Measurements from ENCODE around the gene CGREF1. TPM values are rescaled to one million over a fixed set of nuclear protein-coding genes. Genes with fewer than 3 reads are reported as not detected.

Gene CGREF1
- total RNA-seq, 4 donors from 2014 or later, result 2.6 to 6.1 (median 3.9) TPM

DNA sequence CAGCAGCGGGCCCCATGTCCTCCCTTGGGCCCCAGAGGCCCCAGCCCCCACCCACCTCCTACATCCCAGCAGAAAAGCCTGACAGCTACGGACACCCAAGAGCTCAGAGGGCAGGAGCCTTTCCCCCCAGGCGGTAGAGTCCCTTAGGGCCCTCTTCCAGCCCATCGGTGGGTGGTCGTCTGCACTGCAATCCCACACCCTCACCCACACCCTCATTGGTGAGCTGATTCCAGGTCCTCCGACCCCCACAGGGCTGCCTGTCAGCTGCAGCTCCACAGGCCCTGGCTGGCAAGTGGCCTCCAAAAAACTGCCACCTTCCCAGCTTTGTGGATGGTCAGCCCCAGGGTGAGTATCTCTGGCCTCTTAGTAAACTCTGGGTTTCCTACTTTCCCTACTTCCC is 40.3 kb upstream of the CGREF1 start:
- Histone ChIP-seq H3K36me3 (no peaks in the 10 kb centered on the region), H3K27me3 (no peaks in the 10 kb centered on the region), H3K4me1 (no peaks in the 10 kb centered on the region), H3K9me3 (no peaks in the 10 kb centered on the region), H3K4me3 (no peak overlapping the region), H3K27ac (no peak overlapping the region)
- intact Hi-C loops (cut with DNase I), result no loop called here
- 67 to 100% methylated on average over 1 to 3 of the region's 6 CpGs for WGBS, 2 donors
- TF ChIP-seq, protein P1, sequence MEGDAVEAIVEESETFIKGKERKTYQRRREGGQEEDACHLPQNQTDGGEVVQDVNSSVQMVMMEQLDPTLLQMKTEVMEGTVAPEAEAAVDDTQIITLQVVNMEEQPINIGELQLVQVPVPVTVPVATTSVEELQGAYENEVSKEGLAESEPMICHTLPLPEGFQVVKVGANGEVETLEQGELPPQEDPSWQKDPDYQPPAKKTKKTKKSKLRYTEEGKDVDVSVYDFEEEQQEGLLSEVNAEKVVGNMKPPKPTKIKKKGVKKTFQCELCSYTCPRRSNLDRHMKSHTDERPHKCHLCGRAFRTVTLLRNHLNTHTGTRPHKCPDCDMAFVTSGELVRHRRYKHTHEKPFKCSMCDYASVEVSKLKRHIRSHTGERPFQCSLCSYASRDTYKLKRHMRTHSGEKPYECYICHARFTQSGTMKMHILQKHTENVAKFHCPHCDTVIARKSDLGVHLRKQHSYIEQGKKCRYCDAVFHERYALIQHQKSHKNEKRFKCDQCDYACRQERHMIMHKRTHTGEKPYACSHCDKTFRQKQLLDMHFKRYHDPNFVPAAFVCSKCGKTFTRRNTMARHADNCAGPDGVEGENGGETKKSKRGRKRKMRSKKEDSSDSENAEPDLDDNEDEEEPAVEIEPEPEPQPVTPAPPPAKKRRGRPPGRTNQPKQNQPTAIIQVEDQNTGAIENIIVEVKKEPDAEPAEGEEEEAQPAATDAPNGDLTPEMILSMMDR (IDR thresholded peaks at IDR 0.05), result no peak
- TF ChIP-seq POLR2A (IDR thresholded peaks at IDR 0.05), result no peak
- no peak for DNase-seq

DNA sequence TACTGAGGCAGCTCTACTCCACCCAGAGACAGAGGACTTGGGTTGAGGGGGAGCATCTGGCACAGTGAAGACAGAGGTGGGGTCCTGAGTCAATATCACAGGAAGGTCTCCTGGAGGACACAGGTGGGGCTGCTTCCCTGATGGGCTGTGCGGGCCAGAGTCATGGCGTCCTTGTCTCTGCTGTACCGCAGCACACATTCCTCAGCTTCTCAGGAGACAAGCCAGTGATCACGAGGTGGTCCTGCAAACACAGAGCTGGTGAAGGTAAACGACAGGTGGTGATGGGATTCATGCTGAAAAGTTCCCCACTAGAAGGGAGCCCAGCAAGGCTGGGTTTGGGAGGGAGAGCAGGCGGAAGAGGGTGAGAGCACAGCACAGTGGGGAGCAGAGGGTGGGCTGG is 39.5 kb upstream of the CGREF1 start:
- H3K4me3 ChIP-seq, result no peak overlapping the region
- no peak for DNase-seq
- no peaks in the 10 kb centered on the region for H3K27me3 ChIP-seq
- TF ChIP-seq, protein P1 (IDR thresholded peaks at IDR 0.05), result no peak
- TF ChIP-seq POLR2A (IDR thresholded peaks at IDR 0.05), result no peak
- no peaks in the 10 kb centered on the region for H3K4me1 ChIP-seq
- no peaks in the 10 kb centered on the region for H3K9me3 ChIP-seq
- intact Hi-C loops (cut with DNase I), result no loop called here
- H3K36me3 ChIP-seq, result no peaks in the 10 kb centered on the region
- 67 to 100% methylated on average over 1 to 2 of the region's 6 CpGs for WGBS, 2 donors
- no peak overlapping the region for H3K27ac ChIP-seq

DNA sequence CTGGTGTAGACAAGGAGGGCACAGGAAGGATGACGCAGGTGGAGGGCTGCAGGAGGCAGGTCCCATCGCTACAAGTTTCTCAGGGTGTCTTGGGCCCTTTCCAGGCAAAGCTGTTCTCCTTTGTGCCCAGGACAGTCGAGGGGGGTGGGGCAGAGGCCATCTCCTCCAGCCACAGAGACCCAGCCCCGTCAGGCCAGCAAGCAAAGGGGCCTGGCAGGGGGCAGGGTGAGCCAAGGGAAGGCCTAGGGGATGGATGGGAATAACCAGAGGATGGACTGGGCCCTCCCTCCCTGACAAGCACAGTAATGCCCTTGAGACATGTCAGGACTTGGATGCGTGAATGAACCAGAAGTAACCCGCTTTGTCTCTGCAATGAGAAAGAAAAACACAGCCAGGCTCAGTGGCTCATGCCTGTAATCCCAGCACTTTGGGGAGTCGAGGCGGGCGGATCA is 36.2 kb upstream of the CGREF1 start:
- 46 to 50% methylated on average over 5 to 6 of the region's 9 CpGs for WGBS, 2 donors

DNA sequence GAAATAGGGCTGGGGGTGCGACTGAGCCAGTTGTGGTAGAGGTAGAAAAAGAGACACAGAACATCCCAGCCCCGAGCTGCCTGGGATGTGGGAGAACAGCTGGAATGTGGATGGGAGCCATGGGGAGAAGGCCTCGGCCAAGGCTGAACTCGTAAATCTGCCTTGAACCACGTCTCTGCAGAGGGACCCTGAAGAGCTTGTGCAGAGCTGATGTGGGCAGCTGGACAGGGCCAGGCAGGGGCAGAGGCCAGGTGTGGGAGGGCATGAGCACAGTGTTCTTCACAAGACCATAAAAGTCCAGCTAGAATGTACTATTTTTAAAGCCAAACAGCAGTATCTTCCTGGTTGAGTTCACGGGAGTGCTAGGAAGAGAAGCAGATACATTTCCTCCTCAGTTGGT is 35.6 kb upstream of the CGREF1 start:
- peaks cover 0 to 7% (median 0%) of the 10 kb centered on the region in 4 donors for H3K27me3 ChIP-seq
- intact Hi-C loops (cut with DNase I), result no loop called here
- 84 to 91% methylated on average over 3 to 6 of the region's 6 CpGs for WGBS, 2 donors
- no peaks in the 10 kb centered on the region for H3K4me1 ChIP-seq
- H3K27ac ChIP-seq, result no peak overlapping the region
- no peak overlapping the region for H3K4me3 ChIP-seq
- TF ChIP-seq, protein P1 (IDR thresholded peaks at IDR 0.05), result no peak
- no peak for TF ChIP-seq POLR2A (IDR thresholded peaks at IDR 0.05)
- no peaks in the 10 kb centered on the region for H3K9me3 ChIP-seq
- H3K36me3 ChIP-seq, result no peaks in the 10 kb centered on the region
- no peak for DNase-seq

More for the DNA sequence above, 36.2 kb upstream of the CGREF1 start:
- Histone ChIP-seq H3K27ac (no peak overlapping the region), H3K36me3 (no peaks in the 10 kb centered on the region), H3K4me3 (no peak overlapping the region), H3K9me3 (no peaks in the 10 kb centered on the region), H3K4me1 (no peaks in the 10 kb centered on the region), H3K27me3 (peaks cover 0 to 1% (median 0%) of the 10 kb centered on the region in 4 donors)
- no peak for DNase-seq
- TF ChIP-seq, protein P1 (IDR thresholded peaks at IDR 0.05), result no peak
- TF ChIP-seq POLR2A (IDR thresholded peaks at IDR 0.05), result no peak
- intact Hi-C loops (cut with DNase I), result no loop called here

DNA sequence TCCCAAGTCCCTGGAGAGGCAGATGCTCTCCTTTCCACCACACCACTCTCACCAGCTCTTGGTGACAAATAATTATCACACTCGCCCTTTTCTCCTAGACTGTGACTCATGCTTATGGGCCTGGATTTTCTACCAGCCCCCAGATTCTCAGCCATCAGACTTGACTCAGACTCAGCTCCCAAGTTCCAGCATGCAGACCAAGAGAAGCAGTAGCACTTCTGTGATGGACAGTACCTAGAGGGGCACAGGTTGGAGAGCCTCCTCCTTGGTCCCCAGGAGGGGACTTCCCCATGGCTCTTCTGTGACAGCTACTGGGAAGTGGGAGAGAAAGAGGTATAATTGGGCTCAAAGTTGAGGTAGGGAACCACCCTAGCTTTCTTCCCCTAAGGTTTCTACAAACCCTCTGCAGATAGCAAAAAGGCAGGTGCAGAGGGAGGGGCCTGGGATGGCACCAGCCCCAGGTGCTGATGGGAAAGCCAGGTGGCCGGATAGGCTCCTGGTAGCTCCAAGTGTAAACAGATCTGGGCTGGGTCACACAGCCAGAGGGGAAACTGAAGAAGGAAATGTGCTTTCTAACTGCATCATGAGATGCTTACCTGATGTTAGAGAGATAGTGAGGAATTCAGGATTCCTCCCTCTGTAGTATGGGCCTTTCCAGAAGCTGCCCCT is 34.0 kb upstream of the CGREF1 start:
- WGBS, 2 donors, result 17 to 48% methylated on average over 1 to 2 of the region's 2 CpGs
- peaks cover 0 to 12% (median 0%) of the 10 kb centered on the region in 4 donors for H3K27me3 ChIP-seq
- TF ChIP-seq, protein P1 (IDR thresholded peaks at IDR 0.05), result no peak
- H3K4me1 ChIP-seq, result no peaks in the 10 kb centered on the region
- no peak overlapping the region for H3K4me3 ChIP-seq
- no peaks in the 10 kb centered on the region for H3K9me3 ChIP-seq
- no peak for DNase-seq
- H3K36me3 ChIP-seq, result no peaks in the 10 kb centered on the region
- no peak overlapping the region for H3K27ac ChIP-seq
- intact Hi-C loops (cut with DNase I), result no loop called here

All from esophagus squamous epithelium (tissue), 5 donors.